Measurements from ENCODE around the gene CHCHD3. TPM values are rescaled to one million over a fixed set of nuclear protein-coding genes. Genes with fewer than 3 reads are reported as not detected.

Gene CHCHD3
- polyA plus RNA-seq, 2 of the 4 experiments (the other 2 are of a cell fraction): 96.7 to 139 TPM

Small RNA genes within 50 kb of the gene (small RNA-seq; reads per million reads assigned to genes)
- gene RF00218: 0 reads per million in 6 experiments
- 0 reads per million in 6 experiments for gene RNU6-92P

Other genes starting within 250 kb of the CHCHD3 start
- 73.1 and 85.0 TPM in 2 replicates for gene EXOC4, start 171.0 kb upstream of the CHCHD3 start, polyA plus RNA-seq (2011; rRNA removed)
- 29.8 to 38.2 TPM (median 33.4 TPM) in 3 replicates for gene EXOC4, start 171.0 kb upstream of the CHCHD3 start, polyA plus RNA-seq (2017; fragmentation: RNase III; extraction: RNeasy Plus Mini Kit Qiagen cat#74134 plus additional on column Dnase treatment)